A673 (cell line): Measurements from ENCODE around the gene NT5DC2. TPM values are rescaled to one million over a fixed set of nuclear protein-coding genes. Genes with fewer than 3 reads are reported as not detected.

Experiments
- BruUV-seq: library from RNA; stranded (reverse); fragments of 400-500 nt; replicated peaks from 2 replicates; lab custom pipeline; 2021; lab: Mats Ljungman, UMichigan
- CTCF ChIA-PET: fragments of 300-600 bp; sonication (Branson Sonifier 250); formaldehyde crosslinking; loops from one replicate; lab custom pipeline; 2022; ENCODE audit warnings: antibody characterized with exemption; lab: Charles Lee
- POLR2A ChIA-PET: fragments of 300-600 bp; sonication (Branson Sonifier 250); formaldehyde crosslinking; loops from one replicate; lab custom pipeline; 2022; ENCODE audit warnings: antibody characterized with exemption; ENCODE audit not compliant: low non-redundant PET; lab: Charles Lee
- DNase-seq: peaks from one replicate; pipeline ENCODE4 v3.0.0-alpha.2; 2015; ENCODE audit warnings: low spot score
- H3K27ac ChIP-seq: fragments of 200-600 bp; sonication (generic); 2 replicates; pipeline ENCODE4 v1.5.1; 2016; ENCODE audit warnings: mixed run types, low read depth, mild to moderate bottlenecking, mixed read lengths, antibody characterized with exemption, low read length; ENCODE audit not compliant: poor library complexity, severe bottlenecking
- H3K27me3 ChIP-seq: fragments of 200-600 bp; sonication (generic); replicated peaks from 2 replicates; pipeline ENCODE4 v1.6.1; 2017; ENCODE audit warnings: mixed run types, low read depth, mild to moderate bottlenecking, mixed read lengths, antibody characterized with exemption, low read length; ENCODE audit not compliant: insufficient read depth, poor library complexity
- H3K36me3 ChIP-seq: fragments of 200-600 bp; sonication (generic); 2 replicates; pipeline ENCODE4 v1.6.1; 2016; ENCODE audit warnings: mixed run types, mild to moderate bottlenecking, mixed read lengths, antibody characterized with exemption, low read length; ENCODE audit not compliant: insufficient read depth, poor library complexity, severe bottlenecking
- H3K4me1 ChIP-seq: fragments of 200-600 bp; sonication (generic); 2 replicates; pipeline ENCODE4 v1.6.1; 2017; ENCODE audit warnings: mixed run types, mild to moderate bottlenecking, mixed read lengths, antibody characterized with exemption, low read length; ENCODE audit not compliant: insufficient read depth, poor library complexity, severe bottlenecking
- H3K4me3 ChIP-seq: fragments of 200-600 bp; sonication (generic); 2 replicates; pipeline ENCODE4 v1.5.1; 2016; ENCODE audit warnings: low read depth, mixed run types, mild to moderate bottlenecking, mixed read lengths, low read length; ENCODE audit not compliant: poor library complexity, severe bottlenecking
- H3K9me3 ChIP-seq: fragments of 200-600 bp; sonication (generic); 2 replicates; pipeline ENCODE4 v1.6.1; 2016; ENCODE audit warnings: mixed run types, low read depth, mild to moderate bottlenecking, mixed read lengths, antibody characterized with exemption, low read length; ENCODE audit not compliant: poor library complexity, severe bottlenecking
- EZH2 ChIP-seq: fragments of 200-600 bp; sonication (generic); IDR thresholded peaks from 2 replicates; pipeline ENCODE4 v1.6.1; 2017; ENCODE audit warnings: borderline replicate concordance, low read depth, mild to moderate bottlenecking, mixed read lengths, antibody characterized with exemption, low read length; ENCODE audit not compliant: poor library complexity, severe bottlenecking
- intact Hi-C: fragments of 100-400 bp; cut with micrococcal nuclease; formaldehyde crosslinking; loops from one replicate; pipeline ENCODE4 v1.10.0; 2022; ENCODE audit not compliant: unreplicated experiment
- total RNA-seq: library from RNA; stranded (reverse); gene quantifications from 2 replicates; pipeline ENCODE4 v1.2.3, GENCODE V29; 2021
- TF ChIP-seq, protein P1 (sequence below): fragments of 300-800, 200-600 bp; sonication (generic); conservative IDR thresholded peaks from 2 replicates; pipeline ENCODE4 v1.5.1; 2017; ENCODE audit warnings: low read depth, mild to moderate bottlenecking, antibody characterized with exemption, low read length, moderate library complexity, mixed read lengths

The NT5DC2 gene
- total RNA-seq, 1 experiment from 2014 or later = 108 TPM

DNA sequence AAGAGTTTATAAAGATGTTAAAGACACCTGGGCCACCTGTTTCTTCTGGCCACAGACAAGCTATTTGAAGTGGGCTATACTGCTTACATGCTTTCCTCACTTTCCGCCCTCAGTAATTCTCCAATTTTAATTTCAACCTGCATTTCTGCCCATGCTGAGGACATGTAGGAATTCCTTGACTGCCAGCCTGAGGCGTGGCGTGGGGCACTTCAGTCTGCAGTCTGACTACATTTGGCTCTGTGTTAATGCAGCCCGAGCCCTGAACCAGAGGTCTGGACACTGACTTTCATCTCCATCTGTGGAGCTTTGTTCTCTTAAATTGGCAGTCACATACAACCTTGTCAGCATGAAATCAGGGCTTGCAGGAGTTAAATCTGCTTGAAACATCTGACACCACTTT is 11.3 kb upstream of the NT5DC2 start:
- POLR2A ChIA-PET = interaction anchor here (0.5 kb wide), 1 partner anchor 1019 kb away, joined by 5 read pairs; no protein-coding TSS in a partner anchor
- Histone ChIP-seq H3K9me3 (no peaks in the 10 kb centered on the region), H3K4me1 (no peaks in the 10 kb centered on the region), H3K27me3 (no peaks in the 10 kb centered on the region), H3K36me3 (peaks cover 12% of the 10 kb centered on the region), H3K27ac (no peak overlapping the region), H3K4me3 (no peak overlapping the region)
- TF ChIP-seq, protein P1, sequence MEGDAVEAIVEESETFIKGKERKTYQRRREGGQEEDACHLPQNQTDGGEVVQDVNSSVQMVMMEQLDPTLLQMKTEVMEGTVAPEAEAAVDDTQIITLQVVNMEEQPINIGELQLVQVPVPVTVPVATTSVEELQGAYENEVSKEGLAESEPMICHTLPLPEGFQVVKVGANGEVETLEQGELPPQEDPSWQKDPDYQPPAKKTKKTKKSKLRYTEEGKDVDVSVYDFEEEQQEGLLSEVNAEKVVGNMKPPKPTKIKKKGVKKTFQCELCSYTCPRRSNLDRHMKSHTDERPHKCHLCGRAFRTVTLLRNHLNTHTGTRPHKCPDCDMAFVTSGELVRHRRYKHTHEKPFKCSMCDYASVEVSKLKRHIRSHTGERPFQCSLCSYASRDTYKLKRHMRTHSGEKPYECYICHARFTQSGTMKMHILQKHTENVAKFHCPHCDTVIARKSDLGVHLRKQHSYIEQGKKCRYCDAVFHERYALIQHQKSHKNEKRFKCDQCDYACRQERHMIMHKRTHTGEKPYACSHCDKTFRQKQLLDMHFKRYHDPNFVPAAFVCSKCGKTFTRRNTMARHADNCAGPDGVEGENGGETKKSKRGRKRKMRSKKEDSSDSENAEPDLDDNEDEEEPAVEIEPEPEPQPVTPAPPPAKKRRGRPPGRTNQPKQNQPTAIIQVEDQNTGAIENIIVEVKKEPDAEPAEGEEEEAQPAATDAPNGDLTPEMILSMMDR = no peak
- no peak for TF ChIP-seq EZH2
- no TSS peak for BruUV-seq
- no peak for DNase-seq
- CTCF ChIA-PET = no interaction called here
- intact Hi-C loops = no loop called here

DNA sequence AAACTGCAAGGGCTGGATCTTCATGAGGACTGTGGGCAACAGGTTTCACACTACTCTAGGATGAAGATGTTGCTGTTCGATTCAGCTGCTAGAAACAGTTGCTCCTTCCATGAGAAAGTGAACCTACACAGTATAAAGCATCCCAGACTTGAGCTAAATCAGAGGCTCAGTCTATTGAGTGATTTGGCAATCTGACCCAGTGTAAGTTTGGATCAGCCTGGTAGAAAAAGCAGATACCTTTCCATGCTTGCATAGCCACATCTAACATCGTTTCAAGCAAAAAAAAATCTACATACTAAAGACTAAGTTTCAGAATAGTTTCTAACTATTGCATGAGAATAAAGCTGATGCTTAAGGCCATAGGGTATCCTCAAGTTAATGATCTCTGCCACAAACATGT is 7.4 kb upstream of the NT5DC2 start:
- Histone ChIP-seq H3K27ac (no peak overlapping the region), H3K4me1 (no peaks in the 10 kb centered on the region), H3K27me3 (no peaks in the 10 kb centered on the region), H3K36me3 (peaks cover 3% of the 10 kb centered on the region), H3K4me3 (no peak overlapping the region), H3K9me3 (no peaks in the 10 kb centered on the region)
- ChIA-PET POLR2A (no interaction called here), CTCF (no interaction called here)
- BruUV-seq = no TSS peak
- intact Hi-C loops = no loop called here
- DNase-seq = no peak
- TF ChIP-seq EZH2 = no peak
- TF ChIP-seq, protein P1 = no peak

- POLR2A ChIA-PET = no interaction called here
- H3K36me3 ChIP-seq = peaks cover 3% of the 10 kb centered on the region
- H3K9me3 ChIP-seq = no peaks in the 10 kb centered on the region
- no peaks in the 10 kb centered on the region for H3K27me3 ChIP-seq
- H3K4me1 ChIP-seq = no peaks in the 10 kb centered on the region
- H3K4me3 ChIP-seq = no peak overlapping the region
- intact Hi-C loops = no loop called here
- no TSS peak for BruUV-seq
- TF ChIP-seq EZH2 = no peak
- TF ChIP-seq, protein P1 = no peak
- H3K27ac ChIP-seq = no peak overlapping the region
- CTCF ChIA-PET = no interaction called here
- no peak for DNase-seq
Observed at GRCh38 chr3:52539010-52539653, 5.5 kb upstream of the NT5DC2 start.
